H9 (cell line): ENCODE data around the gene RYR3. TPM values are rescaled to one million over a fixed set of nuclear protein-coding genes. Genes with fewer than 3 reads are reported as not detected.
A peak's percentile ranks its signal among the peaks of the same experiment; 100 is the strongest.

ENCODE experiments used
- DNase-seq: peaks from one replicate; pipeline ENCODE4 v3.0.0-alpha.2; 2017
- H2AFZ ChIP-seq: one replicate; pipeline ENCODE4 v1.6.1; 2013; ENCODE audit warnings: mild to moderate bottlenecking, low read length, control low read depth, moderate library complexity
- H2AK5ac ChIP-seq: 2 replicates; pipeline ENCODE4 v1.6.1; 2013; ENCODE audit warnings: low read length, control low read depth, mixed read lengths; ENCODE audit not compliant: insufficient read length
- H2BK120ac ChIP-seq: one replicate; pipeline ENCODE4 v1.6.1; 2013; ENCODE audit warnings: low read depth, mild to moderate bottlenecking, low read length, control low read depth, inconsistent platforms; ENCODE audit not compliant: poor library complexity, severe bottlenecking
- H2BK12ac ChIP-seq: 2 replicates; pipeline ENCODE4 v1.6.1; 2013; ENCODE audit warnings: low read length, control low read depth, mixed read lengths, low read depth; ENCODE audit not compliant: insufficient read length
- H2BK15ac ChIP-seq: 2 replicates; pipeline ENCODE4 v1.6.1; 2013; ENCODE audit warnings: low read depth, low read length, control low read depth
- H2BK20ac ChIP-seq: one replicate; pipeline ENCODE4 v1.6.1; 2013; ENCODE audit warnings: low read depth, mild to moderate bottlenecking, low read length, control low read depth, inconsistent platforms; ENCODE audit not compliant: poor library complexity, severe bottlenecking
- H2BK5ac ChIP-seq: 2 replicates; pipeline ENCODE4 v1.6.1; 2013; ENCODE audit warnings: low read length, control low read depth, mixed read lengths; ENCODE audit not compliant: insufficient read length
- H3K14ac ChIP-seq: 2 replicates; pipeline ENCODE4 v1.6.1; 2013; ENCODE audit warnings: low read length, control low read depth; ENCODE audit not compliant: insufficient read depth
- H3K18ac ChIP-seq: 2 replicates; pipeline ENCODE4 v1.6.1; 2013; ENCODE audit warnings: low read depth, mild to moderate bottlenecking, mixed read lengths, low read length, control low read depth; ENCODE audit not compliant: insufficient read length
- H3K23ac ChIP-seq: 2 replicates; pipeline ENCODE4 v1.6.1; 2013; ENCODE audit warnings: low read length, control low read depth, mixed read lengths, low read depth; ENCODE audit not compliant: insufficient read length
- H3K23me2 ChIP-seq: 2 replicates; pipeline ENCODE4 v1.6.1; 2013; ENCODE audit warnings: low read depth, mild to moderate bottlenecking, mixed read lengths, low read length, control low read depth; ENCODE audit not compliant: insufficient read length, poor library complexity, severe bottlenecking
- H3K27ac ChIP-seq: 2 replicates; pipeline ENCODE4 v1.5.1; 2013; ENCODE audit warnings: low read length, control low read depth, mixed read lengths, low read depth; ENCODE audit not compliant: insufficient read length
- H3K27me3 ChIP-seq: 2 replicates; pipeline ENCODE4 v1.6.1; 2013; ENCODE audit warnings: low read length, control low read depth, inconsistent platforms; ENCODE audit not compliant: insufficient read depth
- H3K4ac ChIP-seq: 2 replicates; pipeline ENCODE4 v1.6.1; 2013; ENCODE audit warnings: low read depth, mild to moderate bottlenecking, control low read depth, inconsistent platforms, low read length, moderate library complexity
- H3K4me1 ChIP-seq: 2 replicates; pipeline ENCODE4 v1.6.1; 2013; ENCODE audit warnings: low read length, control low read depth, inconsistent platforms; ENCODE audit not compliant: insufficient read depth
- H3K4me2 ChIP-seq: 2 replicates; pipeline ENCODE4 v1.6.1; 2013; ENCODE audit warnings: low read length, control low read depth, mixed read lengths; ENCODE audit not compliant: insufficient read length, insufficient read depth
- H3K56ac ChIP-seq: 2 replicates; pipeline ENCODE4 v1.6.1; 2013; ENCODE audit warnings: low read depth, mild to moderate bottlenecking, mixed read lengths, low read length, control low read depth; ENCODE audit not compliant: insufficient read length
- H3K79me1 ChIP-seq: 2 replicates; pipeline ENCODE4 v1.6.1; 2013; ENCODE audit warnings: low read depth, mild to moderate bottlenecking, moderate library complexity, low read length, control low read depth, inconsistent platforms; ENCODE audit not compliant: insufficient read depth, poor library complexity, severe bottlenecking
- H3K79me2 ChIP-seq: 2 replicates; pipeline ENCODE4 v1.6.1; 2013; ENCODE audit warnings: low read length, control low read depth, inconsistent platforms; ENCODE audit not compliant: insufficient read depth
- H3K9ac ChIP-seq: 2 replicates; pipeline ENCODE4 v1.6.1; 2013; ENCODE audit warnings: low read length, control low read depth, mixed read lengths; ENCODE audit not compliant: insufficient read length; ENCODE audit errors: extremely low read depth
- H3K9me3 ChIP-seq: one replicate; pipeline ENCODE4 v1.6.1; 2013; ENCODE audit warnings: low read depth, low read length, inconsistent platforms; ENCODE audit not compliant: control insufficient read depth
- H3T11ph ChIP-seq: one replicate; pipeline ENCODE4 v1.6.1; 2013; ENCODE audit warnings: mild to moderate bottlenecking, low read length, control low read depth, inconsistent platforms
- H4K20me1 ChIP-seq: one replicate; pipeline ENCODE4 v1.6.1; 2013; ENCODE audit not compliant: control insufficient read depth, insufficient read length, insufficient read depth
- H4K5ac ChIP-seq: 2 replicates; pipeline ENCODE4 v1.6.1; 2013; ENCODE audit warnings: low read depth, mild to moderate bottlenecking, mixed read lengths, low read length, control low read depth; ENCODE audit not compliant: insufficient read length
- H4K8ac ChIP-seq: replicated peaks from 2 replicates; pipeline ENCODE4 v1.6.1; 2013; ENCODE audit warnings: low read length, control low read depth, mixed read lengths, low read depth; ENCODE audit not compliant: insufficient read length
- H4K91ac ChIP-seq: 2 replicates; pipeline ENCODE4 v1.6.1; 2013; ENCODE audit warnings: low read depth, mild to moderate bottlenecking, moderate library complexity, mixed read lengths, low read length, control low read depth; ENCODE audit not compliant: insufficient read length
- H3K27ac Mint-ChIP-seq, 3 experiments: 2 replicates in 2 of 3; 3 replicates in 1 of 3; pipeline ENCODE4 v1.8.0; 2020 to 2021; ENCODE audit warnings: mixed read lengths in 3 of 3, mild to moderate bottlenecking in 1 of 3, moderate library complexity in 1 of 3
- H3K27me3 Mint-ChIP-seq: 2 replicates; pipeline ENCODE4 v1.8.0; 2021; ENCODE audit warnings: low read depth, mild to moderate bottlenecking, moderate library complexity, mixed read lengths
- H3K36me3 Mint-ChIP-seq, 3 experiments: 2 replicates in 2 of 3; 3 replicates in 1 of 3; pipeline ENCODE4 v1.8.0; 2020 to 2021; ENCODE audit warnings: low read depth in 3 of 3, mixed read lengths in 3 of 3; ENCODE audit not compliant: insufficient read depth in 1 of 3
- H3K4me1 Mint-ChIP-seq, 2 experiments: 2 replicates each; pipeline ENCODE4 v1.8.0; 2020; ENCODE audit warnings: mixed read lengths in 2 of 2
- H3K4me3 Mint-ChIP-seq, 2 experiments: 2 replicates in 1 of 2; 3 replicates in 1 of 2; pipeline ENCODE4 v1.8.0; 2020 to 2021; ENCODE audit warnings: mild to moderate bottlenecking in 2 of 2, mixed read lengths in 2 of 2, moderate library complexity in 1 of 2
- H3K9me3 Mint-ChIP-seq, 2 experiments: 2 replicates in 1 of 2; 3 replicates in 1 of 2; pipeline ENCODE4 v1.8.0; 2020; ENCODE audit warnings: mild to moderate bottlenecking in 2 of 2, mixed read lengths in 2 of 2, moderate library complexity in 1 of 2
- WGBS: extraction: QIAGEN DNeasy Blood & Tissue Kit; methylation state at CpG from one replicate; pipeline ENCODE4 v1.1.7; 2013; ENCODE audit warnings: missing lambda C conversion rate, low lambda C conversion rate, mixed read lengths; ENCODE audit not compliant: insufficient read length; ENCODE audit errors: extremely low coverage; 5-methylcytosine and 5-hydroxymethylcytosine counted together
- total RNA-seq: library from RNA; stranded (reverse); gene quantifications from 2 replicates; pipeline ENCODE4 v1.2.1, GENCODE V29; 2021
- TF ChIP-seq, protein P1 (sequence below): fragments of 200-600 bp; sonication (generic); conservative IDR thresholded peaks from 3 replicates; pipeline ENCODE4 v1.8.0; 2021; ENCODE audit warnings: antibody characterized with exemption, mild to moderate bottlenecking

The RYR3 gene
- total RNA-seq, 1 experiment from 2014 or later = 0.85 TPM

DNA sequence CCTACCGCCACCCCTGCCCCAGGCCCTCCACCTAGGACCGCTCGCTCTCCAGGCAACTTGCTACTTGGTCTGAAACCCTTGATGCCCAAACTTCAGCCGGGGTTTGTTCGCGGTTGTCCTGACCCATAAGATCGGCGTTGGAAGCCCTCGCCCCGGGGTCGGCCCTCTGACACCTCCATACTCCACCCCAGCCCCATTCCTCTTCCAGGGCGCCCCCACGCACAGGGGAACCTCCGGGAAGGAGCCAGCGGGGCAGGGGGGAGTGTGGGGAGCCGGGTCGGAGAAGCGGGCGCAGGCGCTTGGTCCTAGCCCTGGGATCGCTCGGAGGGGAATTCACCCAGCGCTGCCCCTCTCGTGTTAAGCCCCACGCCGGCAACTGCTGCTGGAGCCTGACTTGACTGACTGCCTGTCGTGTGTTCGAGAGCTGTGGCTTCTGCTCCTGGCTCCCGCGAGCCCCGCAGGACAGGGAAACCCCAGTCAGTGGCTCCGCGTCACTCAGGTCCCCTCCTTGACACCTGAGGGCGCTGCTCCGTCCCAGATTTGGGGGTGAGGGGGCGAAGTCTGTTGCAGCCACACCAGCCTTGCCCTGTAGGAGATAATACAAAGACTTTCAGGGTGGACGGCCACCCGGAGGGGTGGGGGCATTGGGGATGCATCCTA is 675 bp downstream of the RYR3 start:
- H2BK20ac ChIP-seq = no peak overlapping the region
- no peak overlapping the region for H3K27ac ChIP-seq
- H3K4me2 ChIP-seq = peak overlapping the region; percentile 77
- DNase-seq = peak; percentile 49
- no peaks in the 10 kb centered on the region; the same call in 1 of the 2 replicates for H3K4me1 ChIP-seq
- no peak overlapping the region for H2BK15ac ChIP-seq
- no peak overlapping the region for H2AK5ac ChIP-seq
- no peaks in the 10 kb centered on the region for H3K79me1 ChIP-seq
- no peak overlapping the region for H3K18ac ChIP-seq
- no peaks in the 10 kb centered on the region for H3K79me2 ChIP-seq
- H4K91ac ChIP-seq = no peak overlapping the region
- peaks cover 14 to 24% of the 10 kb centered on the region in 2 experiments for H3K4me1 Mint-ChIP-seq
- peak overlapping the region; percentile 63 to 85 for H3K4me3 Mint-ChIP-seq
- H3K4ac ChIP-seq = no peak overlapping the region
- no peak overlapping the region for H4K5ac ChIP-seq
- H3T11ph ChIP-seq = no peak overlapping the region
- no peaks in the 10 kb centered on the region for H3K9me3 Mint-ChIP-seq
- no peaks in the 10 kb centered on the region; a peak in 1 of 7 replicates for H3K36me3 Mint-ChIP-seq
- H4K20me1 ChIP-seq = no peaks in the 10 kb centered on the region
- H3K14ac ChIP-seq = no peak overlapping the region; the same call in 1 of the 2 replicates
- no peak overlapping the region for H2BK120ac ChIP-seq
- H2BK12ac ChIP-seq = no peak overlapping the region
- peaks cover 12% of the 10 kb centered on the region for H3K23me2 ChIP-seq
- WGBS = no CpG with 5 or more reads among the region's 38 CpGs
- H3K9ac ChIP-seq = no peak overlapping the region
- H3K9me3 ChIP-seq = no peaks in the 10 kb centered on the region
- H2AFZ ChIP-seq = no peak overlapping the region
- TF ChIP-seq, protein P1, sequence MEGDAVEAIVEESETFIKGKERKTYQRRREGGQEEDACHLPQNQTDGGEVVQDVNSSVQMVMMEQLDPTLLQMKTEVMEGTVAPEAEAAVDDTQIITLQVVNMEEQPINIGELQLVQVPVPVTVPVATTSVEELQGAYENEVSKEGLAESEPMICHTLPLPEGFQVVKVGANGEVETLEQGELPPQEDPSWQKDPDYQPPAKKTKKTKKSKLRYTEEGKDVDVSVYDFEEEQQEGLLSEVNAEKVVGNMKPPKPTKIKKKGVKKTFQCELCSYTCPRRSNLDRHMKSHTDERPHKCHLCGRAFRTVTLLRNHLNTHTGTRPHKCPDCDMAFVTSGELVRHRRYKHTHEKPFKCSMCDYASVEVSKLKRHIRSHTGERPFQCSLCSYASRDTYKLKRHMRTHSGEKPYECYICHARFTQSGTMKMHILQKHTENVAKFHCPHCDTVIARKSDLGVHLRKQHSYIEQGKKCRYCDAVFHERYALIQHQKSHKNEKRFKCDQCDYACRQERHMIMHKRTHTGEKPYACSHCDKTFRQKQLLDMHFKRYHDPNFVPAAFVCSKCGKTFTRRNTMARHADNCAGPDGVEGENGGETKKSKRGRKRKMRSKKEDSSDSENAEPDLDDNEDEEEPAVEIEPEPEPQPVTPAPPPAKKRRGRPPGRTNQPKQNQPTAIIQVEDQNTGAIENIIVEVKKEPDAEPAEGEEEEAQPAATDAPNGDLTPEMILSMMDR = peak; percentile 54; the same call in 2 of the 3 replicates
- no peak overlapping the region for H2BK5ac ChIP-seq
- H3K56ac ChIP-seq = no peak overlapping the region
- H3K27me3 Mint-ChIP-seq = peaks cover 61% of the 10 kb centered on the region
- H3K27me3 ChIP-seq = peaks cover 25% of the 10 kb centered on the region
- H3K27ac Mint-ChIP-seq = no peak overlapping the region
- H3K23ac ChIP-seq = no peak overlapping the region
- no peak overlapping the region for H4K8ac ChIP-seq
